GM12878 (cell line): ENCODE measurements around the gene APOBEC3C. TPM values are rescaled to one million over a fixed set of nuclear protein-coding genes. Genes with fewer than 3 reads are reported as not detected.

ENCODE experiments used
- ATAC-seq: fragments of 200-7000 bp; cut with Tn5 transposase; 3 replicates; pipeline ENCODE4 v1.9.1; 2020; ENCODE audit warnings: mild to moderate bottlenecking, moderate library complexity
- BruUV-seq: library from RNA; stranded (reverse); fragments of 400-500 nt; replicated peaks from 2 replicates; lab custom pipeline; 2021; lab: Mats Ljungman, UMichigan
- CTCF ChIA-PET: fragments of 300-600 bp; sonication (Branson Sonifier 250); formaldehyde crosslinking; extraction: SDS; loops from one replicate; lab custom pipeline; 2021; ENCODE audit warnings: inconsistent platforms; lab: Yijun Ruan, JAX
- POLR2A ChIA-PET: fragments of 350-600 bp; formaldehyde crosslinking; extraction: SDS; loops from one replicate; lab custom pipeline; 2021; ENCODE audit warnings: inconsistent platforms; lab: Charles Lee
- RAD21 ChIA-PET: fragments of 300-600 bp; sonication (Branson Sonifier 250); formaldehyde crosslinking; loops from one replicate; lab custom pipeline; 2023; ENCODE audit warnings: antibody characterized with exemption; ENCODE audit not compliant: unreplicated experiment; lab: Charles Lee
- SMC1A ChIA-PET: fragments of 300-600 bp; sonication (Branson Sonifier 250); formaldehyde crosslinking; loops from one replicate; lab custom pipeline; 2023; ENCODE audit not compliant: unreplicated experiment, uncharacterized antibody; lab: Charles Lee
- DNase-seq: peaks from one replicate; pipeline ENCODE4 v3.0.0-alpha.2; 2011; ENCODE audit warnings: low read depth, low spot score
- FAIRE-seq: peaks from 3 replicates; lab custom pipeline; 2011; peaks lifted over from hg19 to GRCh38; lab: Jason Lieb, UNC
- H2AFZ ChIP-seq: 2 replicates; pipeline ENCODE4 v1.6.0; 2011; ENCODE audit warnings: low read depth, low read length, control low read depth; ENCODE audit not compliant: control insufficient read depth
- H3K27ac ChIP-seq: 2 replicates; pipeline ENCODE4 v1.5.1; 2011; ENCODE audit warnings: control low read depth; ENCODE audit not compliant: control insufficient read depth, insufficient read depth
- H3K27me3 ChIP-seq, 2 experiments: replicated peaks in 1 of 2; 2 replicates each; pipeline versions ENCODE4 v1.6.0 to v1.6.1; 2011; ENCODE audit warnings: low read length in 1 of 2; ENCODE audit not compliant: control insufficient read depth in 2 of 2, insufficient read depth in 2 of 2
- H3K36me3 ChIP-seq, 2 experiments: 2 replicates each; pipeline ENCODE4 v1.5.1; 2011; ENCODE audit warnings: low read length in 1 of 2; ENCODE audit not compliant: control insufficient read depth in 2 of 2, insufficient read depth in 2 of 2
- H3K4me1 ChIP-seq: 2 replicates; pipeline ENCODE4 v1.6.1; 2011; ENCODE audit warnings: mild to moderate bottlenecking, low read length, moderate library complexity, mixed read lengths; ENCODE audit not compliant: control insufficient read depth, insufficient read depth
- H3K4me2 ChIP-seq: 2 replicates; pipeline ENCODE4 v1.6.0; 2011; ENCODE audit warnings: control low read depth; ENCODE audit not compliant: control insufficient read depth, insufficient read depth
- H3K4me3 ChIP-seq: fragments of 200-600 bp; sonication (generic); 2 replicates; pipeline ENCODE4 v1.5.1; 2016
- H3K79me2 ChIP-seq: 2 replicates; pipeline ENCODE4 v1.6.0; 2011; ENCODE audit warnings: low read length; ENCODE audit not compliant: control insufficient read depth, insufficient read depth
- H3K9ac ChIP-seq: 2 replicates; pipeline ENCODE4 v1.8.0; 2011; ENCODE audit warnings: low read length, control low read depth, mixed read lengths; ENCODE audit not compliant: control insufficient read depth, insufficient read depth
- H3K9me3 ChIP-seq: replicated peaks from 3 replicates; pipeline ENCODE4 v1.5.1; 2011; ENCODE audit warnings: mild to moderate bottlenecking, low read length; ENCODE audit not compliant: control insufficient read depth, insufficient read depth
- H4K20me1 ChIP-seq: 2 replicates; pipeline ENCODE4 v1.6.0; 2011; ENCODE audit not compliant: control insufficient read depth, insufficient read depth
- HDGF ChIP-seq: fragments of 450-650 bp; IDR thresholded peaks from 2 replicates; pipeline ENCODE4 v1.6.1; 2016; ENCODE audit warnings: antibody characterized with exemption
- MAX ChIP-seq: IDR thresholded peaks from 2 replicates; pipeline ENCODE4 v1.6.1; 2012; ENCODE audit warnings: low read depth, low read length, improper control_type of control experiment
- MLLT1 ChIP-seq: fragments of 450-650 bp; IDR thresholded peaks from 2 replicates; pipeline ENCODE4 v1.6.1; 2016; ENCODE audit warnings: mild to moderate bottlenecking
- RELA ChIP-seq: fragments of 450-650 bp; IDR thresholded peaks from 2 replicates; pipeline ENCODE4 v1.8.0; 2014; ENCODE audit warnings: borderline replicate concordance; ENCODE audit not compliant: partially characterized antibody
- RFX5 ChIP-seq: IDR thresholded peaks from 2 replicates; pipeline ENCODE4 v1.6.1; 2011; ENCODE audit warnings: low read depth, low read length, improper control_type of control experiment
- WGBS: methylation state at CpG from one replicate; pipeline ENCODE4 v1.1.6; 2016; ENCODE audit warnings: low lambda C conversion rate; ENCODE audit not compliant: insufficient replicate concordance, insufficient coverage; ENCODE audit errors: missing lambda C conversion rate; 5-methylcytosine and 5-hydroxymethylcytosine counted together
- in situ Hi-C: fragments of 300-500 bp; cut with MboI; formaldehyde crosslinking; loops from 9 replicates; pipeline ENCODE4 v1.14.3; 2018; ENCODE audit warnings: mixed read lengths
- intact Hi-C: fragments of 100-400 bp; cut with micrococcal nuclease; formaldehyde crosslinking; loops from one replicate; pipeline ENCODE4 v1.14.2; 2022; ENCODE audit not compliant: unreplicated experiment
- polyA plus RNA-seq, 11 experiments: library from polyadenylated mRNA; depleted of rRNA in 4 of 11; unstranded in 6 of 11; stranded (reverse) in 5 of 11; fragments of >200 nt; fragmentation: Nextera tagmentation in 4 of 11; fragmentation: Illumina TruSeq in 1 of 11; extraction: Ambion mirVana in 4 of 11; extraction: Trizol in 1 of 11; gene quantifications; 1 replicate in 1 of 11; 2 replicates in 10 of 11; pipeline versions ENCODE4 v1.2.1 to v1.2.3, GENCODE V29; 2011 to 2016; ENCODE audit warnings: inconsistent platforms in 2 of 11, missing spikeins in 2 of 11, low read depth in 1 of 11
- total RNA-seq, 4 experiments: library from RNA; depleted of rRNA in 3 of 4; stranded (reverse); fragments of >200 nt in 3 of 4; fragmentation: Illumina TruSeq in 1 of 4; extraction: Trizol in 1 of 4; gene quantifications; 2 replicates each; pipeline versions ENCODE4 v1.2.1 to v1.2.3, GENCODE V29; 2013 to 2021
- TF ChIP-seq, protein P1 (sequence below): fragments of 450-650 bp; IDR thresholded peaks from 2 replicates; pipeline ENCODE4 v1.6.1; 2017; ENCODE audit warnings: mild to moderate bottlenecking, low read depth, inconsistent platforms; ENCODE audit not compliant: poor library complexity, severe bottlenecking
- TF ChIP-seq, protein P2 (sequence below): fragments of 450-650 bp; IDR thresholded peaks from 2 replicates; pipeline ENCODE4 v1.6.1; 2018; ENCODE audit warnings: borderline replicate concordance, mild to moderate bottlenecking; ENCODE audit not compliant: partially characterized antibody

The APOBEC3C gene
- total and polyA plus RNA-seq, 10 of the 15 experiments (the other 5 are each of a cell fraction or from before 2014, with no cell fraction given): 22.9 to 290 (median 156) TPM

DNA sequence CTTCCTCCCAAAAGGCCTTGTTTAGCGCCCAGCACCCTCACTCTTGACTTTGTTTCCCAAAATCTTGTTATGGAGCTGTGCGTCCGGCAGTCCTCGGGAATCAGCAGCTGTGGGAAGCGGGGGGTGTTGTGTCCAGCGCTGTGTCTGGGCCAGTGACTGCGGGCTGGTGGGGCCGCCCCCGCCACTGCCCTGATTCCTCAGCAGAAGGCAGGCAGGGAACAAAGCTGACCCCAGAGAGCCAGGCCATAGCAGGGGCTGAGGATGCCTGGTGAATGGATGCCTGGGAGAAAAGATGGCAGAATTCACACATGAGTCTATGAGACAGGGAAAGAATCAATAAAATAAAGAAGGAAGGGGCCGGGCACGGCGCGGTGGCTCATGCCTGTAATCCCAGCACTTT, 2.5 kb downstream of the APOBEC3C start:
- Histone ChIP-seq H3K4me1 (peaks cover 12% of the 10 kb centered on the region), H3K9me3 (no peaks in the 10 kb centered on the region), H3K36me3 (peaks cover 0 to 6% of the 10 kb centered on the region in 2 experiments; a peak in 2 of 4 replicates), H3K27ac (no peak overlapping the region), H3K27me3 (no peaks in the 10 kb centered on the region), H2AFZ (no peak overlapping the region), H4K20me1 (no peaks in the 10 kb centered on the region), H3K9ac (no peak overlapping the region), H3K79me2 (peaks cover 29% of the 10 kb centered on the region), H3K4me2 (peak overlapping the region; percentile 64), H3K4me3 (no peak overlapping the region)
- WGBS: over 99% methylated on average over 13 of the region's 13 CpGs
- FAIRE-seq (no peak), ATAC-seq (no peak), DNase-seq (no peak)
- TF ChIP-seq HDGF: no peak
- 0 out of 2 replicates have a peak, but pooled peaks have one; percentile 51 for TF ChIP-seq MLLT1
- intact Hi-C loops: no loop called here
- ChIA-PET RAD21 (interaction anchor here (1.7 to 3.0 kb wide), 2 partner anchors 50 to 82 kb away, joined by 6 to 11 read pairs; no protein-coding TSS in a partner anchor), SMC1A (interaction anchor here (1.5 to 3.0 kb wide), 2 partner anchors 82 to 134 kb away, joined by 5 to 9 read pairs; no protein-coding TSS in a partner anchor), CTCF (interaction anchor here (1.0 to 1.2 kb wide), 2 partner anchors 133 to 147 kb away, joined by 3 to 4 read pairs; no protein-coding TSS in a partner anchor), POLR2A (interaction anchor here (1.0 kb wide), 1 partner anchor 52 kb away, joined by 4 read pairs; no protein-coding TSS in a partner anchor)
- no TSS peak for BruUV-seq
- in situ Hi-C loops: no loop called here

DNA sequence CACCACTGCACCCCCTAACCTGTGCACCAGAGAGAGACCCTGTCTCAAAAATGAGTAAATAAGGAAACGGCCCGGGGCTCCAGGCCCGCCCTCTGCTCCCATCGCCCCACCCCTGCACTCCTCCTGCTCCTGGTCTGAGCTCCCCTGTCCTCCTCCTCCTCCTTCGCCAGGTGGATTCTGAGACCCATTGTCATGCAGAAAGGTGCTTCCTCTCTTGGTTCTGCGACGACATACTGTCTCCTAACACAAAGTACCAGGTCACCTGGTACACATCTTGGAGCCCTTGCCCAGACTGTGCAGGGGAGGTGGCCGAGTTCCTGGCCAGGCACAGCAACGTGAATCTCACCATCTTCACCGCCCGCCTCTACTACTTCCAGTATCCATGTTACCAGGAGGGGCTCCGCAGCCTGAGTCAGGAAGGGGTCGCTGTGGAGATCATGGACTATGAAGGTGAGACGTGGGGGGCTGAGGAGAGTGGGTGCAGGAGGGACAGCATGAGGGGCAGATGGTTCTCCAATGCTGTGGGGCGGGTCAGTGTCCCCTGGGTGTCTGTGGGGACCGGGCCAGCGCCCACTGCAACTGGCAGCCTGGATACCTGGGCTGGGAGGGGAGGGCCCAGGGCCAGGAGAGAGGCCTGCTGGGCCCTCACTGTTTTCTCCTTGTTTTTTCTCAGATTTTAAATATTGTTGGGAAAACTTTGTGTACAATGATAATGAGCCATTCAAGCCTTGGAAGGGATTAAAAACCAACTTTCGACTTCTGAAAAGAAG, 3.7 kb downstream of the APOBEC3C start:
- ATAC-seq (no peak), DNase-seq (no peak), FAIRE-seq (no peak)
- Histone ChIP-seq H3K4me3 (no peak overlapping the region), H3K9me3 (no peaks in the 10 kb centered on the region), H2AFZ (no peak overlapping the region), H3K4me1 (peaks cover 12% of the 10 kb centered on the region), H3K4me2 (peak overlapping the region; percentile 42; the same call in 1 of the 2 replicates), H3K27ac (no peak overlapping the region), H3K79me2 (peaks cover 41% of the 10 kb centered on the region), H3K36me3 (peaks cover 0 to 6% of the 10 kb centered on the region in 2 experiments; a peak in 2 of 4 replicates), H3K9ac (no peak overlapping the region), H3K27me3 (no peaks in the 10 kb centered on the region), H4K20me1 (no peaks in the 10 kb centered on the region)
- ChIA-PET CTCF (interaction anchor here (0.6 to 1.2 kb wide), 3 partner anchors 13 to 148 kb away, joined by 3 to 4 read pairs (median 3); no protein-coding TSS in a partner anchor), SMC1A (interaction anchor here (3.0 kb wide), 1 partner anchor 132 kb away, joined by 9 read pairs; no protein-coding TSS in a partner anchor), RAD21 (interaction anchor here (3.0 kb wide), 1 partner anchor 81 kb away, joined by 11 read pairs; no protein-coding TSS in a partner anchor), POLR2A (no interaction called here)
- BruUV-seq: no TSS peak
- WGBS: 91% methylated on average over 11 of the region's 18 CpGs
- in situ Hi-C loops: no loop called here
- intact Hi-C loops: no loop called here
- TF ChIP-seq, protein P1, sequence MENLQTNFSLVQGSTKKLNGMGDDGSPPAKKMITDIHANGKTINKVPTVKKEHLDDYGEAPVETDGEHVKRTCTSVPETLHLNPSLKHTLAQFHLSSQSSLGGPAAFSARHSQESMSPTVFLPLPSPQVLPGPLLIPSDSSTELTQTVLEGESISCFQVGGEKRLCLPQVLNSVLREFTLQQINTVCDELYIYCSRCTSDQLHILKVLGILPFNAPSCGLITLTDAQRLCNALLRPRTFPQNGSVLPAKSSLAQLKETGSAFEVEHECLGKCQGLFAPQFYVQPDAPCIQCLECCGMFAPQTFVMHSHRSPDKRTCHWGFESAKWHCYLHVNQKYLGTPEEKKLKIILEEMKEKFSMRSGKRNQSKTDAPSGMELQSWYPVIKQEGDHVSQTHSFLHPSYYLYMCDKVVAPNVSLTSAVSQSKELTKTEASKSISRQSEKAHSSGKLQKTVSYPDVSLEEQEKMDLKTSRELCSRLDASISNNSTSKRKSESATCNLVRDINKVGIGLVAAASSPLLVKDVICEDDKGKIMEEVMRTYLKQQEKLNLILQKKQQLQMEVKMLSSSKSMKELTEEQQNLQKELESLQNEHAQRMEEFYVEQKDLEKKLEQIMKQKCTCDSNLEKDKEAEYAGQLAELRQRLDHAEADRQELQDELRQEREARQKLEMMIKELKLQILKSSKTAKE: no peak
- TF ChIP-seq RFX5 (no peak), MAX (no peak), RELA (no peak)
- TF ChIP-seq, protein P2, sequence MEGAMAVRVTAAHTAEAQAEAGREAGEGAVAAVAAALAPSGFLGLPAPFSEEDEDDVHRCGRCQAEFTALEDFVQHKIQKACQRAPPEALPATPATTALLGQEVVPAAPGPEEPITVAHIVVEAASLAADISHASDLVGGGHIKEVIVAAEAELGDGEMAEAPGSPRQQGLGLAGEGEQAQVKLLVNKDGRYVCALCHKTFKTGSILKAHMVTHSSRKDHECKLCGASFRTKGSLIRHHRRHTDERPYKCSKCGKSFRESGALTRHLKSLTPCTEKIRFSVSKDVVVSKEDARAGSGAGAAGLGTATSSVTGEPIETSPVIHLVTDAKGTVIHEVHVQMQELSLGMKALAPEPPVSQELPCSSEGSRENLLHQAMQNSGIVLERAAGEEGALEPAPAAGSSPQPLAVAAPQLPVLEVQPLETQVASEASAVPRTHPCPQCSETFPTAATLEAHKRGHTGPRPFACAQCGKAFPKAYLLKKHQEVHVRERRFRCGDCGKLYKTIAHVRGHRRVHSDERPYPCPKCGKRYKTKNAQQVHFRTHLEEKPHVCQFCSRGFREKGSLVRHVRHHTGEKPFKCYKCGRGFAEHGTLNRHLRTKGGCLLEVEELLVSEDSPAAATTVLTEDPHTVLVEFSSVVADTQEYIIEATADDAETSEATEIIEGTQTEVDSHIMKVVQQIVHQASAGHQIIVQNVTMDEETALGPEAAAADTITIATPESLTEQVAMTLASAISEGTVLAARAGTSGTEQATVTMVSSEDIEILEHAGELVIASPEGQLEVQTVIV: no peak
